HG02763 (cell line): ENCODE data around the gene GNAT2.

ENCODE experiments used
- ATAC-seq: cut with Tn5 transposase; IDR thresholded peaks from one replicate; pipeline ENCODE4 v1.9.1; 2021; ENCODE audit warnings: mild to moderate bottlenecking, moderate library complexity; ENCODE audit not compliant: unreplicated experiment

GNAT2 gene

GRCh38 chr1:109566982-109567381, 52.4 kb downstream of the GNAT2 start:
- no peak for ATAC-seq

DNA sequence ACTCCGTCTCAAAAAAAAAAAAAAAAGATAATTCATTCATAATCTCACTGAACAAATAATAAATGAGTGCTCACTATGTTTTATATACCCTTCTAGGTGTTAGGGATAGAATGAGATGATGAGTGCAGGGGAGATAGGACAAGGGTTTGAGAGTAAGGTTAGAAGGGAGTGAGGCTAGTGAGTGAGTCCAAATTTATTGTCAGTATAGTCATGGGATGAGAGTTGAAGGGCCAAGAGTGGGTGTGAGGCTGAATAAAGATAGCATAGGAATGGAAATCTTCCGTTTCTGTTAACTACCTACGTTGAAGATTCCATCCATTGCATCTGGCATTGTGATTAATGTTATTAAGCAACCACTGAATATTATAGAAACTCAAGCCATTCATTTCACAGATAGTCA, 54.2 kb downstream of the GNAT2 start:
- ATAC-seq: no peak

DNA sequence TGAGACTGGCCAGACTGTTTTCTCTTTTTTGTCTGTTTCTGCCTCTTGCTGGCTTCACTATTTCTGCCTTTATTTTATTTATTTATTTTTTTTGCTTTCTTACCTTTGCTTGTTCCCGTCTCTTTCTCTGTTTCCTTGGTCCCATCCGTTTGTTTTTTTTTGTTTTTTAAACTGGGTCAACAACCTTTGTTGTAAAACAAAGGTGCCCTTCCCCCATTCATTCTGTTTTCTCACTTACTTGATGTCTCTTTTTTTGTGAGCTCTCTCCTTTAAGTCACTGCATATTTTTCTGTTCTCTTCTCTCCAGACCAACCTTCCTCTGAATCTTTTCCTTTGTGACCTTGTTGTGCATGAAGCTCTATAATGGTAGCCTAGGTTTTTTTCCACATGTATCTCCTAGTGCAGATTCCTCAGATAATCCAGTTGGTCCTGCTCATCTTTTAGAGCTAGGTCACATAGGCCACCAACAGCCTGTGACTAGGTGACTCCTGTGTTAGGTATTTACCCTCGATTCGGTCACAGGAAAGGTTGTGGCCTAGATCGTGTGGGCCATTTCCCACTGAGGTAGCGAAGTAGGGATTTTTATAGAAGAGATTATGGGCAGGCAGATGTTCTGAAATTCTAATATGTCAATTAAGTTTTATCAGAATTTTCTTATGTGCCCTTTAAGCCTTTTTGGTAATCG, 55.1 kb downstream of the GNAT2 start:
- no peak for ATAC-seq

GRCh38 chr1:109559995-109560394, 59.4 kb downstream of the GNAT2 start:
- ATAC-seq: no peak

- no peak for ATAC-seq
Observed at GRCh38 chr1:109557520-109557919, 61.9 kb downstream of the GNAT2 start.

GRCh38 chr1:109556563-109556962, 62.9 kb downstream of the GNAT2 start:
- no peak for ATAC-seq
